ENCODE results near the gene MRAS. TPM values are rescaled to one million over a fixed set of nuclear protein-coding genes. Genes with fewer than 3 reads are reported as not detected.

The MRAS gene
- total RNA-seq, 6 experiments from 2014 or later, result 2.5 to 7.9 (median 6.9) TPM

DNA sequence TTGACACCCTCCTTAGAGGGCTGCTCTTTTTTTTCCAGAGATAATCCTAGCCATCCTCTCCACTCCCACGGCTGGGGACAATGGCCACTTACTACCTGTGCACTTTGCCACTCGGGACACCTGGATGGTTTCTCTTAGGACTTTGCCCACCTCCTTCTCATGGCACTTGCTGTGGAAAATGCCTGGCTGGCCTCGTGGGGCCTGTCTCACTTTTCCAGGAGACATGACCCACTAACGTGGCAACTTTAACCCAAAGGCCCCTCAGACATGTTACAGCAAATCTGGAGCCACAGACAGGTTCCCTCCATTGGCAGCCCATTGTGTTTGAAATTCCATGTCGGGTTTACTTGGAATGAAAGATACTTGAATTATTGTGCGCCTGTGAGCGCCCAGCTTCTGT lies 56.6 kb downstream of the MRAS start:
- DNase-seq (no peak), ATAC-seq (no peak)
- H3K4me1 ChIP-seq, result peaks cover 0 to 12% (median 0%) of the 10 kb centered on the region in 4 donors
- intact Hi-C loops (cut with DNase I), result no loop called here
- TF ChIP-seq, protein P1, sequence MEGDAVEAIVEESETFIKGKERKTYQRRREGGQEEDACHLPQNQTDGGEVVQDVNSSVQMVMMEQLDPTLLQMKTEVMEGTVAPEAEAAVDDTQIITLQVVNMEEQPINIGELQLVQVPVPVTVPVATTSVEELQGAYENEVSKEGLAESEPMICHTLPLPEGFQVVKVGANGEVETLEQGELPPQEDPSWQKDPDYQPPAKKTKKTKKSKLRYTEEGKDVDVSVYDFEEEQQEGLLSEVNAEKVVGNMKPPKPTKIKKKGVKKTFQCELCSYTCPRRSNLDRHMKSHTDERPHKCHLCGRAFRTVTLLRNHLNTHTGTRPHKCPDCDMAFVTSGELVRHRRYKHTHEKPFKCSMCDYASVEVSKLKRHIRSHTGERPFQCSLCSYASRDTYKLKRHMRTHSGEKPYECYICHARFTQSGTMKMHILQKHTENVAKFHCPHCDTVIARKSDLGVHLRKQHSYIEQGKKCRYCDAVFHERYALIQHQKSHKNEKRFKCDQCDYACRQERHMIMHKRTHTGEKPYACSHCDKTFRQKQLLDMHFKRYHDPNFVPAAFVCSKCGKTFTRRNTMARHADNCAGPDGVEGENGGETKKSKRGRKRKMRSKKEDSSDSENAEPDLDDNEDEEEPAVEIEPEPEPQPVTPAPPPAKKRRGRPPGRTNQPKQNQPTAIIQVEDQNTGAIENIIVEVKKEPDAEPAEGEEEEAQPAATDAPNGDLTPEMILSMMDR (IDR thresholded peaks at IDR 0.05), result no peak
- TF ChIP-seq POLR2A (IDR thresholded peaks at IDR 0.05), result no peak
- no peaks in the 10 kb centered on the region for H3K36me3 ChIP-seq
- 82% methylated on average over 4 of the region's 7 CpGs for WGBS (ENCODE audit: insufficient coverage, low coverage, low lambda C conversion rate, missing lambda C conversion rate)
- no peaks in the 10 kb centered on the region for H3K27me3 ChIP-seq
- H3K27ac ChIP-seq, result no peak overlapping the region
- no peaks in the 10 kb centered on the region for H3K9me3 ChIP-seq
- no peak overlapping the region for H3K4me3 ChIP-seq

DNA sequence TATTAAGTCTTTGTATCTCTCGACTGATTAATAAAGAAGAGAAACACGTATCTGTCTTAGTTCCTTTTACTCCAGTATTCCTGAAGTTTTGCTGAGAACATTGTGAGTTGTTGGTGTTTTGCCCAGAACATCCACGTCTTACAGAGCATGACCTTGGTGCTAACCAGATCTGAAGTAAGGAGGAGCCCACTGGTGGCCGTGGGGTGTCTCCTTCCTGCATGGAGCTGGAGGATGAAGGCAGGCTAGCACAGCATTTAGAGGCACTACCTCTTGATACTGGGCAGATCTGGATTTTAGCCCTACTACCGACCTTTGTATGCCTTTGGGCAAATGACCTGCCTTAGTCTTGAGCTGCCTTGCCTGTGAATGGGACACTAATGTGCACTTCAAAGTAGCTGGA lies 57.1 kb downstream of the MRAS start:
- ATAC-seq, result no peak
- Histone ChIP-seq H3K9me3 (no peaks in the 10 kb centered on the region), H3K4me3 (no peak overlapping the region), H3K4me1 (peaks cover 0 to 7% (median 0%) of the 10 kb centered on the region in 4 donors), H3K36me3 (no peaks in the 10 kb centered on the region), H3K27ac (no peak overlapping the region), H3K27me3 (no peaks in the 10 kb centered on the region)
- DNase-seq, result no peak
- WGBS (ENCODE audit: insufficient coverage, low coverage, low lambda C conversion rate, missing lambda C conversion rate), result 75% methylated on average over 5 of the region's 5 CpGs
- TF ChIP-seq, protein P1 (IDR thresholded peaks at IDR 0.05), result no peak
- no peak for TF ChIP-seq POLR2A (IDR thresholded peaks at IDR 0.05)
- intact Hi-C loops (cut with DNase I), result no loop called here

DNA sequence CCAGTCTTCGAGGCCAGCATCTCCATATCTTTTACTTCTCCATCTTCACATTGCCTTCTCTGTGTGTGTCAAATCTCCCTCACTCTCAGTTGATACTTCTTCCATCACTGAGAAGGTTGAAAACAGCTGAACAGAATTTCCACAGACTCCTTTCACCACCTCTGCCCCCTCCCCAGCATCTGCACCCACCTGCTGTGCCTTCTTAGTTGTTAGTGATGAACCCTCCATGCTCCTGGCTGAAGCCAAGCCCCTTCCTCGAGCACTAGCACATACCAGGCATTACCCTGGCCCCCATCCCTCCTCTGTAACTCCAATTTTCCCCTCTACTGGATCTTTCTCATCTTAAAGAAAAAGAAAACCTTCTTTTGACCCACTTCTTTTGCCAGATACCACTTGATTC lies 58.2 kb downstream of the MRAS start:
- Histone ChIP-seq H3K9me3 (no peaks in the 10 kb centered on the region), H3K27ac (no peak overlapping the region), H3K36me3 (no peaks in the 10 kb centered on the region), H3K27me3 (no peaks in the 10 kb centered on the region), H3K4me1 (no peaks in the 10 kb centered on the region), H3K4me3 (no peak overlapping the region)
- intact Hi-C loops (cut with DNase I), result no loop called here
- no peak for DNase-seq
- no peak for ATAC-seq
- 60% methylated on average over 2 of the region's 2 CpGs for WGBS (ENCODE audit: insufficient coverage, low coverage, low lambda C conversion rate, missing lambda C conversion rate)
- TF ChIP-seq POLR2A (IDR thresholded peaks at IDR 0.05), result no peak
- TF ChIP-seq, protein P1 (IDR thresholded peaks at IDR 0.05), result no peak

DNA sequence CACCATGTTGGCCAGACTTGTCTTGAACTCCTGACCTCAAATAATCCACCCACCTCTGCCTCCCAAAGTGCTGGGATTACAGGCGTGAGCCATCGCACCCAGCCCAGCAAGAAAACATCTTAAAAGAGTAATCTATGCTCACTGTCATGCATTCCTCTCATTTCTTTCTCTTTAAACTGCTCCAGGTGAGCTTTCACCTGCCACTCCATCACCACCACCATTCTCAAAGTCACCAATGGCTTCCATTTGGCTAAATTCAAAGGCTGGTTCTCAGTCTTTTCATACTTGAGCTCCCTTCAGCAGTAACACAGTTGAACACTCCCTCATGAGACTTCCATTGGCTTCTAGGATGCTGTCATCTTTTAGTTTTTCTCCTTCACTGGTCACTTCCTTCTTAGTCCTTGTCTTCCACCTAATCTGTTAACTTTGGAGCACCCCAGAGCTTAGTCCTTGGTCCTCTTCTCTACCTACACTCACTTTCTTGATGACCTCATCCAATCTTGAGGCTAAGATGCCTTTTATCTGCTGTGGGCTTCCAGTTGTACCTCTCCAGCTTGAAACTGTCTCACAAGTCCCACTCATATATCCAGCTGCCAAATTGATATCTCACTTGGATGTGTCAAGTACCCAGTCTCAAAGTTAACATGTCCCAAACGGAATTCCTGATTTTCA lies 59.0 kb downstream of the MRAS start:
- H3K4me3 ChIP-seq, result no peak overlapping the region
- intact Hi-C loops (cut with DNase I), result no loop called here
- DNase-seq (no peak), ATAC-seq (no peak)
- no peaks in the 10 kb centered on the region for H3K36me3 ChIP-seq
- 63% methylated on average over 2 of the region's 3 CpGs for WGBS (ENCODE audit: insufficient coverage, low coverage, low lambda C conversion rate, missing lambda C conversion rate)
- H3K27me3 ChIP-seq, result no peaks in the 10 kb centered on the region
- H3K4me1 ChIP-seq, result no peaks in the 10 kb centered on the region
- TF ChIP-seq, protein P1 (IDR thresholded peaks at IDR 0.05), result no peak
- no peak for TF ChIP-seq POLR2A (IDR thresholded peaks at IDR 0.05)
- no peak overlapping the region for H3K27ac ChIP-seq
- no peaks in the 10 kb centered on the region for H3K9me3 ChIP-seq
